GM19239 (cell line): ENCODE measurements around the gene MTMR3.

ENCODE experiments used
- DNase-seq: peaks from one replicate; pipeline ENCODE4 v3.0.0; 2011; ENCODE audit warnings: low spot score; ENCODE audit not compliant: insufficient read length
- FAIRE-seq: peaks from 2 replicates; lab custom pipeline; 2011; peaks lifted over from hg19 to GRCh38; lab: Jason Lieb, UNC

MTMR3 gene

GRCh38 chr22:30074994-30075393, 192.0 kb downstream of the MTMR3 start:
- DNase-seq (no peak), FAIRE-seq (no peak)

GRCh38 chr22:30077279-30077880, 194.4 kb downstream of the MTMR3 start:
- no peak for FAIRE-seq
- no peak for DNase-seq

GRCh38 chr22:30078320-30079311, 195.6 kb downstream of the MTMR3 start:
- no peak for DNase-seq
- peak; percentile 33 for FAIRE-seq

- DNase-seq (no peak), FAIRE-seq (no peak)
These were observed 197.1 kb downstream of the MTMR3 start, which contains the start of gene HORMAD2 for GRCh38 chr22:30079952-30080533. TSS of gene HORMAD2 (plus strand) at chr22:30080464. CDS start at chr22:30093953, 13,489 bp downstream.
